B cell (primary cell): ENCODE data around the gene WDR36. TPM values are rescaled to one million over a fixed set of nuclear protein-coding genes. Genes with fewer than 3 reads are reported as not detected.

Experiments used
- ATAC-seq: fragments of 200-7000 bp; cut with Tn5 transposase; one replicate; pipeline ENCODE4 v1.10.0; 2021; ENCODE audit warnings: low read depth, mild to moderate bottlenecking, moderate number of reproducible peaks, moderate library complexity
- CTCF ChIA-PET: fragments of 350-600 bp; sonication (Branson Sonifier 250); formaldehyde crosslinking; loops from one replicate; lab custom pipeline; 2021; ENCODE audit warnings: antibody characterized with exemption, inconsistent platforms; lab: Charles Lee
- POLR2A ChIA-PET: fragments of 350-600 bp; sonication (Branson Sonifier 250); formaldehyde crosslinking; loops from one replicate; lab custom pipeline; 2021; ENCODE audit warnings: antibody characterized with exemption; lab: Charles Lee
- DNase-seq: peaks from one replicate; pipeline ENCODE4 v3.0.0; 2013
- H2AFZ ChIP-seq: 2 replicates; pipeline ENCODE4 v1.6.1; 2012; ENCODE audit warnings: mild to moderate bottlenecking, low read depth, low read length; ENCODE audit not compliant: insufficient read depth, poor library complexity, severe bottlenecking
- H3K27ac ChIP-seq, 2 donors: 1 replicate in 1 of 2; 2 replicates in 1 of 2; pipeline ENCODE4 v1.5.1; 2012 to 2013; ENCODE audit warnings: low read length in 2 of 2, mild to moderate bottlenecking in 2 of 2, moderate library complexity in 1 of 2
- H3K27me3 ChIP-seq, 4 experiments: fragments of 200-600 bp in 1 of 4; sonication (generic) in 1 of 4; replicated peaks in 1 of 4; 1 replicate in 2 of 4; 2 replicates in 2 of 4; pipeline versions ENCODE4 v1.6.1 to v1.7.0; 2013 to 2016; ENCODE audit warnings: low read length in 3 of 4, mild to moderate bottlenecking in 2 of 4, mixed read lengths in 1 of 4, moderate library complexity in 1 of 4; ENCODE audit not compliant: insufficient read depth in 4 of 4, control insufficient read depth in 3 of 4; ENCODE audit errors: control extremely low read depth in 1 of 4
- H3K36me3 ChIP-seq, 2 experiments: replicated peaks in 1 of 2; 1 replicate in 1 of 2; 2 replicates in 1 of 2; pipeline versions ENCODE4 v1.6.1 to v1.7.1; 2013; ENCODE audit warnings: low read length in 1 of 2; ENCODE audit not compliant: insufficient read depth in 2 of 2, control insufficient read depth in 1 of 2; ENCODE audit errors: control extremely low read depth in 1 of 2, extremely low read depth in 1 of 2
- H3K4me1 ChIP-seq, 2 donors: fragments of 200-600 bp in 1 of 2; sonication (generic) in 1 of 2; 1 replicate in 1 of 2; 2 replicates in 1 of 2; pipeline versions ENCODE4 v1.5.1 to v1.6.1; 2013 to 2017; ENCODE audit warnings: low read length in 2 of 2; ENCODE audit not compliant: control insufficient read depth in 2 of 2, insufficient read depth in 2 of 2
- H3K4me2 ChIP-seq: replicated peaks from 2 replicates; pipeline ENCODE3; 2012; ENCODE audit warnings: mild to moderate bottlenecking, low read depth, low read length; ENCODE audit not compliant: poor library complexity, severe bottlenecking
- H3K4me3 ChIP-seq, 5 experiments: fragments of 200-600 bp in 1 of 5; sonication (generic) in 1 of 5; 1 replicate in 3 of 5; 2 replicates in 2 of 5; pipeline versions ENCODE4 v1.5.1 to v1.7.0; 2011 to 2016; ENCODE audit warnings: low read length in 4 of 5, mild to moderate bottlenecking in 4 of 5, low read depth in 2 of 5, control low read depth in 1 of 5, moderate library complexity in 1 of 5; ENCODE audit not compliant: insufficient read depth in 1 of 5; ENCODE audit errors: control extremely low read depth in 1 of 5, extremely low read depth in 1 of 5
- H3K79me2 ChIP-seq: fragments of 200-600 bp; sonication (generic); one replicate; pipeline ENCODE4 v1.6.0; 2016; ENCODE audit warnings: low read length; ENCODE audit not compliant: control insufficient read depth, insufficient read depth
- H3K9ac ChIP-seq: fragments of 200-600 bp; sonication (generic); 2 replicates; pipeline ENCODE4 v1.6.1; 2017; ENCODE audit warnings: mild to moderate bottlenecking, low read length, moderate library complexity
- H3K9me3 ChIP-seq, 3 donors: one replicate each; pipeline versions ENCODE4 v1.6.1 to v1.7.1; 2013; ENCODE audit warnings: low read length in 2 of 3; ENCODE audit not compliant: control insufficient read depth in 2 of 3, insufficient read depth in 1 of 3; ENCODE audit errors: control extremely low read depth in 1 of 3
- H4K20me1 ChIP-seq: 2 replicates; pipeline ENCODE4 v1.6.0; 2012; ENCODE audit warnings: mild to moderate bottlenecking, low read length; ENCODE audit not compliant: insufficient read depth, control insufficient read depth, poor library complexity, severe bottlenecking
- H3K27ac Mint-ChIP-seq: one replicate; pipeline ENCODE4 v1.8.0; 2021; ENCODE audit warnings: mixed read lengths
- H3K27me3 Mint-ChIP-seq: one replicate; pipeline ENCODE4 v1.8.0; 2021; ENCODE audit warnings: mixed read lengths
- H3K4me1 Mint-ChIP-seq: one replicate; pipeline ENCODE4 v1.8.0; 2021; ENCODE audit warnings: mixed read lengths
- H3K4me3 Mint-ChIP-seq: one replicate; pipeline ENCODE4 v1.8.0; 2021; ENCODE audit warnings: mixed read lengths
- H3K9me3 Mint-ChIP-seq: one replicate; pipeline ENCODE4 v1.8.0; 2022; ENCODE audit warnings: mixed read lengths; ENCODE audit not compliant: insufficient read depth
- EZH2 ChIP-seq: IDR thresholded peaks from 2 replicates; pipeline ENCODE4 v1.6.1; 2012; ENCODE audit warnings: borderline replicate concordance, low read depth, mild to moderate bottlenecking, moderate library complexity, low read length; ENCODE audit not compliant: insufficient read depth, poor library complexity, severe bottlenecking
- WGBS: methylation state at CpG from one replicate; pipeline ENCODE4 v1.1.5; 2013; ENCODE audit warnings: missing lambda C conversion rate; ENCODE audit not compliant: insufficient coverage; 5-methylcytosine and 5-hydroxymethylcytosine counted together
- intact Hi-C: fragments of 100-400 bp; cut with micrococcal nuclease; formaldehyde crosslinking; loops from one replicate; pipeline ENCODE4 v1.10.0; 2022
- polyA plus RNA-seq: library from polyadenylated mRNA; depleted of rRNA; stranded (reverse); fragments of >200 nt; gene quantifications from 2 replicates; pipeline ENCODE4 v1.2.3, GENCODE V29; 2012
- total RNA-seq, 2 donors: library from RNA; stranded (reverse); fragments of 120-200 nt in 1 of 2; gene quantifications; 1 replicate in 1 of 2; 2 replicates in 1 of 2; pipeline versions ENCODE4 v1.2.3 to v1.2.4, GENCODE V29; 2013 to 2022
- TF ChIP-seq, protein P1 (sequence below): fragments of 200-600 bp; IDR thresholded peaks from one replicate; pipeline ENCODE4 v1.8.0; 2022; ENCODE audit warnings: antibody characterized with exemption, mild to moderate bottlenecking

Gene WDR36
- total and polyA plus RNA-seq, 2 donors (not counting 1 experiment from before 2014, with no cell fraction given): 6.0 to 35.2 TPM

DNA sequence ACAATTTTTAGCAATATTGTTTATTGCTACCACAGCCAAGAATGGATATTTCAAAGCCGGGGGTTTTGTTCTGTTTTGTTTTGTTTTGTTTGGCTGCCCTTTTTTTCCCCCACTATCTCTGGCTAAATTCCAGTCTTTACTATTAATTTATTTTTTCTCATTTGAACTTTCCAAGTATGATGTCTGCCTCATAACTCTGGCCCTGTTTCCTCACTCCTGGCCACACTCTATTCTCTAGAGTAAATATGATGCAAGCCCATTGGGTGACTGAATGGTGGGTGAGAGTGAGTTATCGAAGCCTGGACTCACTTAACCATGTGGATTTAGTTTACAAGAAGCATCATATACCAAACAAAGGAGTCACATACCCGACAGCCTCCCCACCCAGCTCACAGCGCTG is 41.9 kb downstream of the WDR36 start:
- Mint-ChIP-seq H3K27me3 (peaks cover 2% of the 10 kb centered on the region), H3K4me3 (no peak overlapping the region), H3K9me3 (no peaks in the 10 kb centered on the region), H3K27ac (no peak overlapping the region), H3K4me1 (no peaks in the 10 kb centered on the region)
- H3K4me1 ChIP-seq: no peaks in the 10 kb centered on the region
- WGBS: 100% methylated on average over 1 of the region's 4 CpGs
- no peaks in the 10 kb centered on the region for H3K9me3 ChIP-seq
- no peaks in the 10 kb centered on the region for H3K79me2 ChIP-seq
- no peak overlapping the region for H3K27ac ChIP-seq
- POLR2A ChIA-PET: no interaction called here
- CTCF ChIA-PET: no interaction called here
- H3K4me3 ChIP-seq: no peak overlapping the region
- H3K27me3 ChIP-seq: no peaks in the 10 kb centered on the region
- no peak overlapping the region for H3K4me2 ChIP-seq
- H4K20me1 ChIP-seq: no peaks in the 10 kb centered on the region
- no peak overlapping the region for H3K9ac ChIP-seq
- no peaks in the 10 kb centered on the region for H3K36me3 ChIP-seq
- TF ChIP-seq EZH2: no peak
- TF ChIP-seq, protein P1, sequence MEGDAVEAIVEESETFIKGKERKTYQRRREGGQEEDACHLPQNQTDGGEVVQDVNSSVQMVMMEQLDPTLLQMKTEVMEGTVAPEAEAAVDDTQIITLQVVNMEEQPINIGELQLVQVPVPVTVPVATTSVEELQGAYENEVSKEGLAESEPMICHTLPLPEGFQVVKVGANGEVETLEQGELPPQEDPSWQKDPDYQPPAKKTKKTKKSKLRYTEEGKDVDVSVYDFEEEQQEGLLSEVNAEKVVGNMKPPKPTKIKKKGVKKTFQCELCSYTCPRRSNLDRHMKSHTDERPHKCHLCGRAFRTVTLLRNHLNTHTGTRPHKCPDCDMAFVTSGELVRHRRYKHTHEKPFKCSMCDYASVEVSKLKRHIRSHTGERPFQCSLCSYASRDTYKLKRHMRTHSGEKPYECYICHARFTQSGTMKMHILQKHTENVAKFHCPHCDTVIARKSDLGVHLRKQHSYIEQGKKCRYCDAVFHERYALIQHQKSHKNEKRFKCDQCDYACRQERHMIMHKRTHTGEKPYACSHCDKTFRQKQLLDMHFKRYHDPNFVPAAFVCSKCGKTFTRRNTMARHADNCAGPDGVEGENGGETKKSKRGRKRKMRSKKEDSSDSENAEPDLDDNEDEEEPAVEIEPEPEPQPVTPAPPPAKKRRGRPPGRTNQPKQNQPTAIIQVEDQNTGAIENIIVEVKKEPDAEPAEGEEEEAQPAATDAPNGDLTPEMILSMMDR: no peak
- no peak for ATAC-seq
- H2AFZ ChIP-seq: no peak overlapping the region
- DNase-seq: no peak
- intact Hi-C loops: no loop called here

DNA sequence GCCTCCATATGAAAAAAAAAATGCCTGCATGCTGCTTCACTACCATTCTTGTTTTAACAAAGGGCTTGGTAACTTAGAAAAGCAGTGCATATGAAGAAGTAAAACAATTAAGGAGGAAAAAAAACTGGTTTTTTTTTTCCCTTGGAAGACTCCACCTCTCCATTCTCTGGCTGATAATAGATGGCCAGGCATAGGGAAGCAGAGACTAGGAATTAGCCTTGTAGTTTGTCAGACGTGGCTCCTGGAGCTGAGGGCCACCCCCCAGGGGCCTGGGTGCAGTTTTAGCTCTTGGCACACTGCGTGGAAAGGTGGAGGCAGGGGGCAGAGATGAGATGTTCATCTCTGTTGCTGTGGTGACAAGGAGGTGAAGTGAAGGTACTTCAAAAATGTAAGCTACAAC is 42.7 kb downstream of the WDR36 start:
- H3K4me2 ChIP-seq: no peak overlapping the region
- H3K36me3 ChIP-seq: no peaks in the 10 kb centered on the region
- H3K79me2 ChIP-seq: no peaks in the 10 kb centered on the region
- H3K4me1 ChIP-seq: no peaks in the 10 kb centered on the region
- H3K27me3 ChIP-seq: no peaks in the 10 kb centered on the region
- intact Hi-C loops: no loop called here
- CTCF ChIA-PET: no interaction called here
- no peak overlapping the region for H3K27ac ChIP-seq
- H3K9ac ChIP-seq: no peak overlapping the region
- Mint-ChIP-seq H3K27me3 (peaks cover 2% of the 10 kb centered on the region), H3K27ac (no peak overlapping the region), H3K9me3 (no peaks in the 10 kb centered on the region), H3K4me3 (no peak overlapping the region), H3K4me1 (no peaks in the 10 kb centered on the region)
- H2AFZ ChIP-seq: no peak overlapping the region
- TF ChIP-seq EZH2: no peak
- TF ChIP-seq, protein P1: no peak
- POLR2A ChIA-PET: no interaction called here
- DNase-seq (no peak), ATAC-seq (no peak)
- no peaks in the 10 kb centered on the region for H3K9me3 ChIP-seq
- WGBS: 78% methylated on average over 2 of the region's 2 CpGs
- no peaks in the 10 kb centered on the region for H4K20me1 ChIP-seq
- H3K4me3 ChIP-seq: no peak overlapping the region
